ENCODE data around the gene ABCA12.

Gene ABCA12

DNA sequence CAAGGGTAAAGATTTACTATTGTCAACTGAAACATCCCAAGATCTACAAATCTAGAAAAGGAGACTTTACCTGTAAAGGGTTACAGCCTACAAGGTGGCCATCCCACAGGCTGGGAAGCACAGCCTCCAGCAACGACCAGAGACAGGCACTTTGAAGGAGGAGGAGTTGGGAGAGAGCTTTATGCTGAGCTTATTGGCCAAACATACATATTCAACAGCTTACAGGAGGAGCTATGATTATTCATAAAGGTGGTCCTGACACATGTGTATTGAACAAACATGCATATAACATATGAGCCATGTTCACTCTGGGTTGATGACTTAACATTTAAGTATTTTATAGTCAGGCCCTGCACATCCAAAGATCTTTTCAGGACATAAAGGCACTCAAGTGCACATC, 11.1 kb upstream of the ABCA12 start:
- Histone ChIP-seq H3K4me1 (ENCODE audit: control insufficient read depth, insufficient read depth, low read length) (no peaks in the 10 kb centered on the region), H3K36me3 (ENCODE audit: control insufficient read depth, insufficient read depth, low read length, severe bottlenecking) (no peaks in the 10 kb centered on the region), H3K9me3 (ENCODE audit: control insufficient read depth, low read length) (no peaks in the 10 kb centered on the region), H3K4me3 (ENCODE audit: low read length) (no peak overlapping the region), H3K9ac (ENCODE audit: low read length) (no peak overlapping the region), H3K27me3 (replicated peaks; ENCODE audit: control insufficient read depth, insufficient read depth, low read length) (no peaks in the 10 kb centered on the region)
- no peak for DNase-seq (ENCODE audit: low read depth)

DNA sequence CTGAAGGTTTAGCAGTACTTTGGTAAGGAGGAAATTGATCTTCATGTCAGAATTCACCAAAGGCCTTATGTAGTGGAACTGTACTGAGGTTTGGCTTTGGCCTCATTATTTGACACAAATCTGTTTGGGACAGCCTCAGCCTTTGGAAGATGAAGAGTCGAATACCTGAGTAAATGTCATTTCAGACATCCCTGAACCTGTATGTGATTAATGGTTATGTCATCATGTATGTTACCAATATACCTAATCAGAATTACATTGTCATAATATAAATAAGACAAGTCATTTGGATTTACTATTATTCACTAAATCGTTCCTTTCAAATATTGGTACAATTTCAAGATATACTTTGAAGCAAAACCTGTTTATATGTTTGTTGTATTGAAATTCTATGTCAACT, 10.6 kb upstream of the ABCA12 start:
- H3K9me3 ChIP-seq (ENCODE audit: control insufficient read depth, low read length): no peaks in the 10 kb centered on the region
- H3K4me3 ChIP-seq (ENCODE audit: low read length): no peak overlapping the region
- no peaks in the 10 kb centered on the region for H3K36me3 ChIP-seq (ENCODE audit: control insufficient read depth, insufficient read depth, low read length, severe bottlenecking)
- no peaks in the 10 kb centered on the region for H3K27me3 ChIP-seq (replicated peaks; ENCODE audit: control insufficient read depth, insufficient read depth, low read length)
- H3K4me1 ChIP-seq (ENCODE audit: control insufficient read depth, insufficient read depth, low read length): no peaks in the 10 kb centered on the region
- no peak overlapping the region for H3K9ac ChIP-seq (ENCODE audit: low read length)
- no peak for DNase-seq (ENCODE audit: low read depth)

DNA sequence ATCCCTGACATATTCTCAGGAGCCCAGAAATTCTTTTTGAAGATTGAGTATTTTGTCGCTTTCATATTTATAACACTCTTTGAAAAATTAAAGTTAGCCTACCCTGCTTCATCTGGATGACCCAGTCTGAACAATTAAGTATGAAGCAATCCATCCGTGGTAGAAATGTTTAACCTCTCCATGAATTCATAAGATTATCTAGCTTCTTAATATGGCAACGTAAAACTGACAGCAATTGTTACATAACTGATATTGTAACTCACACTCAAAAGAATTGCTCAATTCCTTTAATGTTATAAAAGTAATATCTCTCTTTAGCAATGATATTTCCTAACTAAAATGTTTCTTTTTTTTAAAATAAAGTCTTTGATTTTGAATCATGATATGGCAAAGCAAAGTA, 7.2 kb upstream of the ABCA12 start:
- no peak for DNase-seq (ENCODE audit: low read depth)
- no peaks in the 10 kb centered on the region for H3K27me3 ChIP-seq (replicated peaks; ENCODE audit: control insufficient read depth, insufficient read depth, low read length)
- H3K9ac ChIP-seq (ENCODE audit: low read length): no peak overlapping the region
- no peak overlapping the region for H3K4me3 ChIP-seq (ENCODE audit: low read length)
- H3K4me1 ChIP-seq (ENCODE audit: control insufficient read depth, insufficient read depth, low read length): no peaks in the 10 kb centered on the region
- no peaks in the 10 kb centered on the region for H3K9me3 ChIP-seq (ENCODE audit: control insufficient read depth, low read length)
- no peaks in the 10 kb centered on the region for H3K36me3 ChIP-seq (ENCODE audit: control insufficient read depth, insufficient read depth, low read length, severe bottlenecking)

DNA sequence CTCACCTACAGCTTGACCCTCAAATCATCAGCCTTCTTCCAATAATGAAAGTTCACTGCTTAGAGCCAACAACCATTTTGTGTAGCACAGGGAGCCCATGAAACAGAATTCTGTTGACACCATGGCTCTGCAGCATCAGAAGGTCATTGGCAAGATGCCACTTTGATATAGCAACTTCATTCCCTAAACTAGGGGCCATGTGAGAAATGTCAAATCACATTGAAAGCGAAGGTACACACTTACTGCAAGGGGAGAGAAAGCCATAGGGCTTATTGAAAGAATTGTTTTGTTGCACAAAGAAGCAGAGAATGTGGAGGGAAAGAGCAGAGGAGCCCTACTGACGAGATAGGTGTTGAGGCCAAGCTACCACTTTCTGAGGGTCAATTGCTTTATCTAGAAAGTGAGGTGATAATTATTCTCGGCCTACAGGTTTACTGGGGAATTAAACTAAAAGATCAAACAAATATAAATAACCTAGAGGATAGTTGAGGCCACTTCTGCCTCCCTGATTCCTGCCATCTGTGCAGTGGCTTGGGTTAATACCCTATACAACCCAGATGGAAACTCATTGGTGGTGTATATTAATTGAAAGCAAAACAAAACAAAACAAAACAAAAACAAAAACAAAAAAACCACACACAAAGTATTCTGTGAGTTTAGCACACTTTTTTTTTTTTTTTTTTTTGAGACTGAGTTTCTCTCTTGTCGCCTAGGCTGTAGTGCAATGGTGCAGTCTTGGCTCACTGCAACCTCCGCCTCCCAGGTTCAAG, 5.9 kb upstream of the ABCA12 start:
- Histone ChIP-seq H3K9ac (ENCODE audit: low read length) (no peak overlapping the region), H3K36me3 (ENCODE audit: control insufficient read depth, insufficient read depth, low read length, severe bottlenecking) (no peaks in the 10 kb centered on the region), H3K4me3 (ENCODE audit: low read length) (no peak overlapping the region), H3K9me3 (ENCODE audit: control insufficient read depth, low read length) (no peaks in the 10 kb centered on the region), H3K27me3 (replicated peaks; ENCODE audit: control insufficient read depth, insufficient read depth, low read length) (no peaks in the 10 kb centered on the region), H3K4me1 (ENCODE audit: control insufficient read depth, insufficient read depth, low read length) (no peaks in the 10 kb centered on the region)
- DNase-seq (ENCODE audit: low read depth): no peak

DNA sequence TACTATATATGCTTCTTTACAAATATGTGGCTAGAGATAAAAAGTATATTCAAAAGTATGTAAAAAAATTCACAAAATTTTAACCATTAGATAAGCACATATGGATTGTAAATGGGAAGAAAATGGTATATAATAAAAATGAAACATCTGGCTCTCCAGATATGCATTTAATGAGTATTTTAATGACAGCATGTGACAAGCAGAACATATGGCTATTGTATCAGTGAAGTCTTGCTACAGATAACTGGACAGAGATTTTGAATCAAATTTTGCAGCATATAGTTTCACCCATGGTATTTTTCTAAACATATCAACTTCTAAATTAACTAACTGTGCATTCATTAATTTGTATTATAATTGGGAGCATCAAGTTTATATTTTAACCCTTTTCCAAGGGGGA, 5.0 kb upstream of the ABCA12 start:
- no peaks in the 10 kb centered on the region for H3K36me3 ChIP-seq (ENCODE audit: control insufficient read depth, insufficient read depth, low read length, severe bottlenecking)
- no peaks in the 10 kb centered on the region for H3K9me3 ChIP-seq (ENCODE audit: control insufficient read depth, low read length)
- no peak for DNase-seq (ENCODE audit: low read depth)
- H3K4me1 ChIP-seq (ENCODE audit: control insufficient read depth, insufficient read depth, low read length): no peaks in the 10 kb centered on the region
- H3K27me3 ChIP-seq (replicated peaks; ENCODE audit: control insufficient read depth, insufficient read depth, low read length): no peaks in the 10 kb centered on the region
- H3K4me3 ChIP-seq (ENCODE audit: low read length): no peak overlapping the region
- no peak overlapping the region for H3K9ac ChIP-seq (ENCODE audit: low read length)

DNA sequence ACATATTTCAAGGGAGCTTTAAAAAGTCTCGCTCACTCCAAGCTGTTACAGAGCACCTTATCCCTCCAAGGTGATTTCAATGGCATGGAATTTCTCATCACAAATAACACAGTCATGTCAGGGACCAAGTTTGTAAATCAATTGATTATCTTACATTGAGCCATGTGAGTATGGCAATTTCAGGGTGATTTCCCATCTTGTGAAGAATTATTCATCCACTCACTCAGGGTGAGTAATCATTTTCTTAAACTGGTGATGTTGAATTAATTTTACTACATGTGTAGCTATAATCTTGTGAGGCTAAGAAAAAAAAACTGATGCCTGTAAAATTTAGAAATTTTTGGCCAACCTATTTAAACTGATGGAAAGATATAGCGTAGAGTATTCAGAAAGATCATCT, 3.3 kb upstream of the ABCA12 start:
- no peak overlapping the region for H3K4me3 ChIP-seq (ENCODE audit: low read length)

DNA sequence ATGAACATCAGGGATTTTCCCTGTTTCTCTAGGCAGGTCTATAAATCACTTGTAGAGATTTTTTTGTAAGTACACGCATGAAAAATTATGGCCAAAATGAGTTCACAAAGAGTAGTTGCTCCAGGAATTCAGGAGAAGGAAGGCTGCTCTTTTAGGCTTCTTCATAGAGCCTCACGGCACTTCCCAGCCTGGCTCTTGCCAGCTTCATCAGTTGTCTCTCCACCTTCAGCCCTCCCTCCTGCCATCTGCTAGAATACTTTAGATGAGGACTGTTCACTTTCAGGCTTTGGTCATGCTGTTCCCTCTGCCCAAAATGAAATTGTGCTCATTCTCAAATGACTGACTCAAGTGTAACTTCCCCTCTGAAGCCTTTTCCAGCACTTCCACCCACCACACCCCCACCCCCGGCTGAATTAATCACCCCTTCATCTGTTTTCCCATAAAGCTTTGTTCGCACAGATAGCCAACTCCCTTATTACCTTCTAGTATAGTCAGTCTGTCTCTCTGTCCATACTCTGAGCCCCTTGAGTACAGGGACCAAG, 1.8 kb upstream of the ABCA12 start:
- Histone ChIP-seq H3K9me3 (ENCODE audit: control insufficient read depth, low read length) (no peaks in the 10 kb centered on the region), H3K4me1 (ENCODE audit: control insufficient read depth, insufficient read depth, low read length) (peaks cover 21% of the 10 kb centered on the region), H3K27me3 (replicated peaks; ENCODE audit: control insufficient read depth, insufficient read depth, low read length) (no peaks in the 10 kb centered on the region), H3K36me3 (ENCODE audit: control insufficient read depth, insufficient read depth, low read length, severe bottlenecking) (no peaks in the 10 kb centered on the region), H3K4me3 (ENCODE audit: low read length) (no peak overlapping the region), H3K9ac (ENCODE audit: low read length) (no peak overlapping the region)
- no peak for DNase-seq (ENCODE audit: low read depth)

More for the DNA sequence above, 3.3 kb upstream of the ABCA12 start:
- H3K9ac ChIP-seq (ENCODE audit: low read length): no peak overlapping the region
- H3K9me3 ChIP-seq (ENCODE audit: control insufficient read depth, low read length): no peaks in the 10 kb centered on the region
- no peaks in the 10 kb centered on the region for H3K27me3 ChIP-seq (replicated peaks; ENCODE audit: control insufficient read depth, insufficient read depth, low read length)
- no peak for DNase-seq (ENCODE audit: low read depth)
- H3K36me3 ChIP-seq (ENCODE audit: control insufficient read depth, insufficient read depth, low read length, severe bottlenecking): no peaks in the 10 kb centered on the region
- peaks cover 17% of the 10 kb centered on the region for H3K4me1 ChIP-seq (ENCODE audit: control insufficient read depth, insufficient read depth, low read length)

DNA sequence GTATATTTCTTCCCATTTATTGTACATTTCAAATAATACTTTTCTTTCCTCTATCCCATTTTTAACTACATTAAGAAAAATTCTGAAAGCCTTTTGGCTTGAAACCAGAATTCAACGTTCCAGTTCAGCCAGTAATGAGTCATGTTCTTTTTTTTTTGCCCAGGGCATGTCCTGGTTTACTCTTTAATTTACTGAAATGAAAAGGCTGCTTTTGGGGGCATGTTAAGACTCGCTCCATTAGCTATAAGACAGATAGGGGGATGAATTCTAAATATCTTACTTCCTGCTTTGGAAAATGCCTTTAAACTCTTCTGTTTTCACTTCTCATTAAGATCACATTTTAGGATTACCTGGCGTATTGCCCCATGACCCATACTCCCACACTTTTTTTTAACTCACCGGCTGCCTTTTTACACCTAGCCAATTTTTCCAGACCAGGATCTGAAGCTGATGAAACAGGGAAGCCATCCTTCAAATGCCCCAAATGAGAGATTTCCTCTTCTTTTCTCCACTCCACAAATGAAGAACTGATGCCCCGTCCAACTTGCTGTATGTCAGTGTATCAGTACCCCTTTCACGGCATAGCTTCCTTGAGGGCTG, 585 bp downstream of the ABCA12 start:
- Histone ChIP-seq H3K4me1 (ENCODE audit: control insufficient read depth, insufficient read depth, low read length) (peaks cover 21% of the 10 kb centered on the region), H3K27me3 (replicated peaks; ENCODE audit: control insufficient read depth, insufficient read depth, low read length) (no peaks in the 10 kb centered on the region), H3K9me3 (ENCODE audit: control insufficient read depth, low read length) (no peaks in the 10 kb centered on the region), H3K4me3 (ENCODE audit: low read length) (peak overlapping the region; percentile 44), H3K9ac (ENCODE audit: low read length) (no peak overlapping the region), H3K36me3 (ENCODE audit: control insufficient read depth, insufficient read depth, low read length, severe bottlenecking) (no peaks in the 10 kb centered on the region)
- DNase-seq (ENCODE audit: low read depth): peak; percentile 70

DNA sequence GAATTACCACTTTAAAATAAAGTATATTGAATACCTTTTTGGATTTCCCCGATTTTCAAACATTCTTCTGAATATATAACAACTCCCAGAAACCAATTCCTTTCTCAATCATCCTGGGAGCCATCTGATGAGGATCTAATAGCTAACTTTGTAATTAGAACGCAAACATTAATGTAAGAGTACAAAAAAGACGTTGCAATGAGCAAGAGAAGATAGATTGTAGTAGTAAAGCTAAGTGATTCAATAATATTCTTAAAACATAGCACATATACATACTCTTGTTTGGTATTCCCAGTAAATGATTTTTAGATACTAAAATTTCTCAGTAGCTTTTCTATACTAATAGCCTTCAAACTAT, 1.1 kb downstream of the ABCA12 start:
- H3K4me1 ChIP-seq (ENCODE audit: control insufficient read depth, insufficient read depth, low read length): peaks cover 21% of the 10 kb centered on the region
- H3K36me3 ChIP-seq (ENCODE audit: control insufficient read depth, insufficient read depth, low read length, severe bottlenecking): no peaks in the 10 kb centered on the region
- H3K27me3 ChIP-seq (replicated peaks; ENCODE audit: control insufficient read depth, insufficient read depth, low read length): no peaks in the 10 kb centered on the region
- peak overlapping the region; percentile 10 for H3K4me3 ChIP-seq (ENCODE audit: low read length)
- no peak for DNase-seq (ENCODE audit: low read depth)
- no peak overlapping the region for H3K9ac ChIP-seq (ENCODE audit: low read length)
- no peaks in the 10 kb centered on the region for H3K9me3 ChIP-seq (ENCODE audit: control insufficient read depth, low read length)

DNA sequence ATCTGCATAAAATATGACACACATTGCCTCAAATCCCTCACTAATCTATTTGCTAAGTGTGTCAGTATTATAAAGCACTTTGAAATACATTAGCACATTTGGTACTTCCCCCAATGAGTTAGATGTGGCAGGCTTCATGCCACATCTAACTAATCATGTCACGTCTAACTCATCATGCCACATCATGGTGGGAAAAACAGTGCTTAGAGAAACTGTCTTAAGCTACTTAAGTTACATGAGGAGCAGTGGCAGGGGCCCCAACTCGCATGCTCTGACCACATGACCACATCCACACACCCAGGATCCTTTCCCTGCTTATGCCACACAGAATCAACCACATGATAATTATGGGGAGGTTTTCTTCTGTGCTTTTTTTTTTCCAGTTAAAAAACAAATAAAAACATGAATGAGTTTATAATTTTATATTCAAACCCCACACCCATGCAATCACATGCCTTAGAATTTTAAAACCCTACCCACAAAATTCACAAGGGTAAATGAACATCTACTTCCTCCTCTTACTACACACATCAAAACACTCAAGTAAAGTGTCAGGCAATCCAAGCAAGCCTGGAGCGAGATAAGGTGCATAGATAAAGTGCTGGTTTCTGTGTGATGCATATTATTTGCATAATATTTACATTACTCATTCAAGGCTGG, 1.6 kb downstream of the ABCA12 start:
- no peak overlapping the region for H3K9ac ChIP-seq (ENCODE audit: low read length)
- peak; percentile 42 for DNase-seq (ENCODE audit: low read depth)
- H3K4me1 ChIP-seq (ENCODE audit: control insufficient read depth, insufficient read depth, low read length): peaks cover 21% of the 10 kb centered on the region
- no peaks in the 10 kb centered on the region for H3K27me3 ChIP-seq (replicated peaks; ENCODE audit: control insufficient read depth, insufficient read depth, low read length)
- no peaks in the 10 kb centered on the region for H3K36me3 ChIP-seq (ENCODE audit: control insufficient read depth, insufficient read depth, low read length, severe bottlenecking)
- no peaks in the 10 kb centered on the region for H3K9me3 ChIP-seq (ENCODE audit: control insufficient read depth, low read length)
- H3K4me3 ChIP-seq (ENCODE audit: low read length): no peak overlapping the region

DNA sequence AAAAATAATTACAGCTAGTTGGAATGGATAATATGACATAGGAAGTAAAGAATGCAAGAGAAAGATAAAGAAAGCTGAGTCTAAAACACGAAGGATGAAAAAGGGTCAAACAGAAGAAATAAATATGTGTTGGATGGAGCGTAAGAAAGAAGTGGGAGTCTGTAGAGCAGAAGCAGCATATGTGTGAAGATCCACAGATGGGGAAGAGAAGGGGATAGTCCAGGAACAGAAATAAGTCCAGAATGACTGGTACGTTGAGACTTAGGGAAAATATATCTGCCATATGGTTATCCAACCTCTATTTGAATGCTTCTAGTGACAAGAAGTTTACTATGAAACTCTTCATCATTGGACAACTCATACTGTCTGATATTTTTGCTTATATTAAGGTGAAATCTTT, 18.0 kb downstream of the ABCA12 start:
- Histone ChIP-seq H3K9ac (ENCODE audit: low read length) (no peak overlapping the region), H3K9me3 (ENCODE audit: control insufficient read depth, low read length) (peaks cover 5% of the 10 kb centered on the region), H3K4me1 (ENCODE audit: control insufficient read depth, insufficient read depth, low read length) (no peaks in the 10 kb centered on the region), H3K36me3 (ENCODE audit: control insufficient read depth, insufficient read depth, low read length, severe bottlenecking) (no peaks in the 10 kb centered on the region), H3K27me3 (replicated peaks; ENCODE audit: control insufficient read depth, insufficient read depth, low read length) (no peaks in the 10 kb centered on the region), H3K4me3 (ENCODE audit: low read length) (no peak overlapping the region)
- no peak for DNase-seq (ENCODE audit: low read depth)

All from adipocyte (in vitro differentiated cells).